CD4-positive, alpha-beta T cell treated with Interleukin-17A for 1 hour (primary cell): ENCODE results near the gene MAP2K3.
"Not testable (repeated sequence)": the region's sequence is repeated elsewhere in the genome, so short reads cannot be mapped to it uniquely, and the experiment has no call there.

Experiments
- DNase-seq: peaks from one replicate; pipeline ENCODE4 v3.0.0-alpha.2; 2020

Gene MAP2K3

DNA sequence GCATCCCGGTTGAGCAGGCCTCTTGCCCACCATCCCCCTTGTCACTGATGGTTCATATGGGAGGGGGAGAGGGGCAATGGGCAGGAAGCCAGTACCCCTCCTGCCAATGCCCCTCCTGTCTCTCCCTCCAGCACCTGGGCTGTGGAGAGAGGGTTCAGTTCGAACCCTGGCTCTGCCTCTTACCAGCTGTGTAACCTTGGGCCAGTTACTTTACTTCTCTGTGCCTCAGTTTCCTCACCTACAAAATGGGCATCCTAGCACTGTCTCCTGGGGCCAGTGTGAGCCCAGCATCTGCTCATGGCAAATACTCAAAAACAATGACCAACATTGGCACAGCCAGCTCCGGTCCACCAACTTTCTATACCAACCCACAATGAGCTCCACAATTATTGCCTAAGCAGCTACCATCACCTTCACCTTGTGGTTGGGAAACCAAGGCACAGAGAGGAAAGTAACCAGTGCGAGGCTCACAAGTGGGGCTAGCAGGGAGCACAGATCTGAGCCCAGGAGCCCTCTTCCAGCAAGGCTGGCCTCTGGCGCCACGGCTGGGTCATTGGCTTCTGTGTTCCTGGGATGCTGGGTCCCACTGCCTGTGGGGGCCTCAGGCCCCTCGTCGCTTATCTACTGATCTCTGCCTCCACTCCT is 53.6 kb downstream of the MAP2K3 start:
- not testable (repeated sequence) for DNase-seq

- DNase-seq, result no peak
Observed at GRCh38 chr17:21339011-21339410, 54.5 kb downstream of the MAP2K3 start.

- DNase-seq, result not testable (repeated sequence)
Observed at GRCh38 chr17:21339571-21339970, 55.1 kb downstream of the MAP2K3 start.

GRCh38 chr17:21340407-21340806 is 55.9 kb downstream of the MAP2K3 start:
- not testable (repeated sequence) for DNase-seq

DNA sequence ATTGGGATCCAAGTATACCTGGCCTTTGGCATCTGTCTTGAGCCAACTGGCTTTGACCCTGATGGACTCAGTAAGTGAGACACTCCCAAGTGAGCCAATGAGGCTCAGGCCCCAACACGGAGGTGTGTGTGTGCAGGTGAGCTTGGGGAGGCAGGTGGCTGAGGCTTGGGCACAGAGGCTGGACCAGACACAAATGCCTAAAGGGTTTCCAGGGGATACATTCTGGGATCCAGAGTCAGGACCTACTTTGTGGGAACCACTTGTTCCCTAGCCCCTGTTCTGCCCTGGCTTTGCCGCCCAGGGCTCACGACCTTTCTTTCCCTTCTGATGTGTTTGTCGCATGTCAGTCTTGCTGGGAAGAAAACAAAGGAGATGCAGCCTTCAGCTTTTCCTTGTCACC is 56.8 kb downstream of the MAP2K3 start:
- not testable (repeated sequence) for DNase-seq

GRCh38 chr17:21341925-21342540 is 57.5 kb downstream of the MAP2K3 start:
- DNase-seq, result not testable (repeated sequence)

DNA sequence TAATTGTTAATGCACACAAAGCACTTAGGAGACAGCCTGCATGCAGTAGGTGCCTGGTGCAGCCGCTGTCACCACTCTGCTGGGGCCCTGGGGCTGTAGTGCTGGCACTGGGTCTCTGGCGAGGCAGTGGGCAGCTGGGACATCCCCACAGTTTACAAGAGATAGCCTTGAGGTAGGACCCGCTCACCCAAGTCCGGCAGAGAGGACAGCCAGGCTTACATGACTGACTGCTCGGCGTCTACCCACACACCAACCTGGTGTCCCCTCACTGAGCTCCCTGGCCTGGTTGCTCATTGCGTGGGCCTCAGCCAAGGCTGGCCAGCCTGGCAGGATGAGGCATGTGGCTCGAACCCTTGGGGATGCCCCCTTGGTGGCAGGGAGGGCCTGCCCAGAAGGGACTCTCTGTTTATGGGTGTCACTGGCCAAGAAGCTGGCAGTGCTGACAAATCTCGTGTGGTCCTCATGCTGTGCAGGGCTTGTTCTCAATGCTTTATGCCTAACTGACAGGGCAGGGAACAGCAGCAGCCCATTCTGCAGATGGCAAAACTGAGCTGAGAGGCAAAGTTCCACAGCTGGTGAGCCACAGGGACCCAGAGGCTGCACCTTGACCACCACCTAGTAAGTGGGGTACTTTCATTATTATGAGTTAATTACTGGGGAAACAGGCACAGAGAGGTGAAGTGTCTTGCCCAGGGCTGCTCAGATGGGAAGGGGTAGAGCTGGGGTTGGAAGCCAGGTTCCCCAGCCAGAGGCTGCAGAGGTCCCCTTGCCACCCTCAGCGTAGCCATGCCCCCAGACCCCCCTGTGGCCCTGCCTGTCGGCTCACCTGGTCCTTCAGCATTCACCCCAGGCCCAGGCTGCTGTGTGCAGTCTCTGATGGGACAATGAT is 58.8 kb downstream of the MAP2K3 start:
- not testable (repeated sequence) for DNase-seq

GRCh38 chr17:21344801-21345200 is 60.3 kb downstream of the MAP2K3 start:
- DNase-seq, result not testable (repeated sequence)

DNA sequence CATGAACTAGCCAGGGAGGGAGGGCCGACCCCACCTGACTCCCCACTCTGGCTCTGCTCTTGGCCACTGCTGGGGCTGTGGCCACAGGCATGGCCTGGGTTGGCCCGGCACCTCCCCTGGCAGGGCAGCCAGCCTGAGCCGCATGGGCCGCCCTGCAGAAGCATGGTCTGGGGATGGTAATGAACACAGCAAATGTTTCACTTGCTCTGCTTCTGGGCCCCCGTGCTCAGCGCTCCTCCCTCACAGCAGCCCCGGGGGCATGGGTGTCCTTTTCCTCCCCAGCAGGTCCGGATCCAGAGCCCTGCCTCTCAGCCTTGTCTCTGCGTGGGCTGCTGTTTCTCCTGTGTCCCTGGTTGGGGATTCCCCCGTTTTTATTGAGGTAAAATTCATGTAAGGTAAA is 60.7 kb downstream of the MAP2K3 start:
- no peak for DNase-seq

GRCh38 chr17:21346107-21346506 is 61.6 kb downstream of the MAP2K3 start:
- not testable (repeated sequence) for DNase-seq

DNA sequence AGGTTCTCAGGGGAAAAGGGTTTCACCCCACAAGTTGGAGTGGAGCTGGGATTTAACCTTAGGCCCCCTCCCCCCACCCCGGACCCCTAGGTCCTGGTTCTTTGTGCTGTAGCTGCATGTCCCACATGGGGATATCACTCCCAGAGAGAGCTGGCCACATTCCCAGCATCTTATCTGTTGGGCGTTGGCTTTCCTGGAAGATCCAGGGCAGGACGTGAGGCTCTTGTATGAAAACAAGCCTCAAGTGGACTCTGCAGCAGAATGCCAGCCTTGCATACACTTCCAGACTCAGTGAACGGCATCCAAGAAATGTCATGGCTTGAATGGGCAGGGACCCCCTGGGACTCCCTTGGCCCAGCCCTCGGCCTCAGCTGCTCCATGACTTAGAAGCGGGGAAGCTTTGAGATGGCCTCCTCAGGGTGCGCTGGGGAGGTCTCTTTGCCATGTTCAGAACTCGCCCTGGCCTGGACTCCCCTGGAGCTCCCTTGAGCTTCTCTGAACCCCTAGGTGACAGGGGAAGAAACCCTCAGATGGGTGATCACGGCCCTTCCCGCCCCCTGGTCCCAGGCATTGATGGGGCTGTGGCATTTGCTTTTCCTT is 62.2 kb downstream of the MAP2K3 start:
- not testable (repeated sequence) for DNase-seq

DNA sequence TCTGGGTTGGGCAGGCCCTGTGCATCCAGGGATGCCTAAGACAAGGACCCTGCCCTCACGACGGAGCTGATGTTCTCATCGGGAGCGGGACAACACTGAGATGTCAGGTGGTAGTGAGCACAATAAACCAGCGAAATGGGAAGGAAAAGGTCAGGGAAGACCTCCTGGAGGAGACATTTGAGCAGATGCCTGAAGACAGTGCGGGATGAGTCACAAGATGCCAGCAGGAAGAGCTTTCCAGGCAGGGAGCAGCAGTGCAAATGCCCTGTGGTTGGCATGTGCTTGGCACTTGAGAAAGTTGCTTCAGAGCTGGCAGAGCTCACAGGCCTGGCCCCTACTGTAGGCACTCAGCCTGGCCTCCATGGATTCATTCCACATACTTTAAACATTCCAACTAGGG is 63.1 kb downstream of the MAP2K3 start:
- not testable (repeated sequence) for DNase-seq

DNA sequence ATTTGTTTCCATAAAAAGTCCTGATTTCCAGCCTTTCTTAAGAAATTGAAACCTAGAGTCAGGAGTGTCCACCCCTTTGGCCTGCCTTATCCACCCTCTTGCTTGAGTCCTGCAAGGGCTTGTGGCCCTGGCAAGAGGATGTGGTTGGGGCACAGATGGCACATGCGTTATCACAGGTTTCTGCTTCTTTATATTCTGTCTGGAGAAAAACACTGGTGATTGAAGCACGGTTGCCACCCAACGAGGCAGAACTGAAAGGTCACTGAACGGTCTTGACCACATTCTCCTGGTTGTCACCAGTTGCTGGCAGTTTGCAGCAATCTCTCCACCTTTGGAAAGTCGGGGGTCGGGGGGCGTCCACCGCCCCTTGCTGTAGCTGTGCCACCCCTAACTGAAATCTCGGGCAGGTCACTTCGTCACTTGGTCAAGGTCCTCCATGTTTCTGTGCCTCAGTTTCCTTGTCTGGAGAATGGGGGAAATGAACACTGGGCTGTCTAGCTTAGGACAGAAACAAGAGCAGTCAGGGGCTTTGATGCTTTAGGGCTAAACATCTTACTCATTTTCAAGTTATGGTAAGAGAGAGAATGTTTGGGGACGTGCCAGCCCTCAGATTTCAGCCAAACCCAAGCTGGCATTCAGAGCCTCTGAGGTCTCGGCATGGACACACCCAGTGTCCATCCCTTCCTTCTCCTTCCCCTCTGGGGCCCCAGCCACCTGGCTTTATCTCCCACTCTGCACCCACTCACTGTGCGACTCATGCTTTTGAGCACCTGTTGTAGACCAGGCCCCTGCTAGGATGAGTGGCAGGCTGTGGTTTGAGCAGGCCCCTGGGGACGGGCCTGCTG is 63.8 kb downstream of the MAP2K3 start:
- not testable (repeated sequence) for DNase-seq

- DNase-seq, result not testable (repeated sequence)
Observed at GRCh38 chr17:21348926-21349261, 64.4 kb downstream of the MAP2K3 start.

DNA sequence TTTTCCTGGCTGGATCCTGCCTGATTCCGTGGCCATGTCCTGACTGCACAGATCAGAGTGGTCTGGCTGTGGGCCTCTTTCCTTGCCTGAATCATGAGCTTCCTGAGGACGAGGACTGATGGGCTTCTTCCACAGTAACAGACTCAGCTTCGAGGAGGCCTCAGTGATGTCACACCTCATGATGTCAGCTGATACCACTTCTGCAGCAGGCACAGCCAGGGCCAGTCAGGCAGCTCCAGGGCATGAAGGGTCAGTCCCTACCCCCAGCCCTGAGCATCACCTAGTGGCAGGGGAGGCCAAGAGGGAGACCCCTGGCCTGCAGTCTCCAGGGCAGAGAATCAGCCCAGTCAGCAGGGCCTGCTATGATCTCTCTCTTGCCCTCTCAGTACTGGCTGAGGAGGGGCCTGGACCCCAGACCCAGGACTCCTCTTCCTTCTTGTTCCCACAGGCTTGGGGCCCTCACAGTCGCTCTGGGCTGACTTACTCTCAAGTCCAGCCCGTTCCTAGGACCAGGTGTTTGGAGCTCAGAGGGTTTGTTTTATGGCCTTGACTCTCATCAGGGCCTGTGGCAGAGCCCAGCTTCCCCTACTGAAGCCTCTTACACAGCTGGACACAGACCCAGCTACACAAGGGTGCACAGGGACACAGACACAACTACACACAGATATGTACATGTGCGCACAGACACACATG is 65.0 kb downstream of the MAP2K3 start:
- not testable (repeated sequence) for DNase-seq

DNA sequence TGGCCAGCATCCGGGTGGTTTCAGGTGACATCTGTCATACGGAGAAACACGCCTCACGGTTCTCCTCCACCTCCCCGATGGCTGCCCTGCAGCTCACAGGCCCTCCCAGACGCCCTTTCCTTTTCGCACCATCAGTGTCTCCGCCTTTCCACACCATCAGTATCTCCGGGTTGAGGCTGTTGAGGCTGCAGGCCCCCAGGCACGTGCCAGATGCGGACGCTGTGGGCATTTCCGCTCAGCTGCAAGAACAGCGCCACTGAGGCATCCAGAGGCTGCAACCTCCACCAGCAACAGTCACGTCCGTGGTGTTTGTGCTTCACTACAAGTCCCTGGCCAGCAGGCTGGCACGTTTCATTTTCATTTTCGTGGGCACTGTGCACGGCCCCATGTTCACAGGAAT is 66.0 kb downstream of the MAP2K3 start:
- DNase-seq, result not testable (repeated sequence)

- DNase-seq, result no peak
Observed at GRCh38 chr17:21351366-21352065, 67.0 kb downstream of the MAP2K3 start.

- no peak for DNase-seq
Observed at GRCh38 chr17:21352221-21352980, 67.9 kb downstream of the MAP2K3 start.

DNA sequence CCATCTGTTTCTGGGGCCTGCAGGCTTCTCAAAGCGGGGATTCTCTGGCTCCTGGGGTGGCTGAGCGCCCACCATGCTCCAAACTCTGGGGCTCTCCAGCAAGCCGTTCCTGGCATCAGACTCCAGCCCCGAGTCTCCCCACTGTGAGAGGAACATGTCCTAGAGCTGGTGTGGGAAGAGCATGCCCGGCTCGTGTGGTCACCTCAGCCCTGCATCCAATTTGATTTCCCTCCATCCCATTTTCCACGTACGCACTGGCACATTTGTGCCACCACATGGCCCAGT is 68.4 kb downstream of the MAP2K3 start:
- DNase-seq, result no peak

DNA sequence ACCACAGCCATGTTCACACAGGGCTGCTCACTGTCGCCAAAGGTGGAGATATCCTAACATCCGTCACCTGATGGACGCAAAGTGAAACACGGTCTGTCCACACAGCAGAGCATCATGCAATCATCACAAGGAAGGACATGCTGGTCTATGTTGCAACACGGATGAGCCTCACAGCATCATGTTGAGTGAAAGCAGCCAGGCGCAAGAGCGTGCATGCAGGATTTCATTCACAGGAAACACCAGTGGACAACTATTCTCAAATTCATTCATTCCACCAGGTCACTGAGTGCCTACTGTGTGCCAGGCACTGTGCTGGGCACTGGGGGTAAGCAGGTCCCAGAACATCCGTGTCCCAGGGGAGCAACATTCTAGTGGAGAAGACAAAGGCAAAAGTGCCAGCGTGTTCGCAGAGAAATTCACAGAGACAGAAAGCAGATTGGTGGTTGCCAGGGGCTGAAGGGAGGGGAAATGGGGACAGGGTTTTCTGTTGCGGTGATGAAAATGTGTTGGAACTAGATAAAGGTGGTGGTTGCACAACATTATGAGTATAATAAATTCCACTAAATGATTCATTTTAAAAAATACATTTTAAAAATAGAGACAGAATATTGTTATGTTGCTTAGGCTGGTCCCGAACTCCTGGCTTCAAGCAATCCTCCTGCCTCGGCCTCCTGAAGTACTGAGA is 69.0 kb downstream of the MAP2K3 start:
- no peak for DNase-seq
